Karpas-422 (cell line): ENCODE results near the gene ELAVL1. TPM values are rescaled to one million over a fixed set of nuclear protein-coding genes. Genes with fewer than 3 reads are reported as not detected.
A peak's percentile ranks its signal among the peaks of the same experiment; 100 is the strongest.

Experiments used
- DNase-seq: peaks from one replicate; pipeline ENCODE4 v3.0.0-alpha.2; 2015
- H2AFZ ChIP-seq: fragments of 200-600 bp; sonication (generic); 2 replicates; pipeline ENCODE4 v1.6.1; 2014; ENCODE audit warnings: antibody characterized with exemption, low read length, mixed read lengths
- H3K27ac ChIP-seq: fragments of 200-600 bp; sonication (generic); 2 replicates; pipeline ENCODE4 v1.5.1; 2014; ENCODE audit warnings: mild to moderate bottlenecking, low read length, moderate library complexity
- H3K27me3 ChIP-seq: fragments of 200-600 bp; sonication (generic); 2 replicates; pipeline ENCODE4 v1.6.1; 2014; ENCODE audit warnings: low read length, mixed read lengths
- H3K36me3 ChIP-seq: fragments of 200-600 bp; sonication (generic); 2 replicates; pipeline ENCODE4 v1.6.1; 2014; ENCODE audit warnings: low read length, mixed read lengths; ENCODE audit not compliant: insufficient read depth
- H3K4me1 ChIP-seq: fragments of 200-600 bp; sonication (generic); 2 replicates; pipeline ENCODE4 v1.6.1; 2014; ENCODE audit warnings: mild to moderate bottlenecking, low read length, mixed read lengths
- H3K4me2 ChIP-seq: fragments of 200-600 bp; sonication (generic); 2 replicates; pipeline ENCODE4 v1.6.1; 2014; ENCODE audit warnings: low read length, low read depth, mild to moderate bottlenecking; ENCODE audit not compliant: poor library complexity, severe bottlenecking
- H3K4me3 ChIP-seq: fragments of 200-600 bp; sonication (generic); 2 replicates; pipeline ENCODE4 v1.5.1; 2014; ENCODE audit warnings: mild to moderate bottlenecking, antibody characterized with exemption, low read length, mixed read lengths
- H3K79me2 ChIP-seq: fragments of 200-600 bp; sonication (generic); 2 replicates; pipeline ENCODE4 v1.6.1; 2014; ENCODE audit warnings: mild to moderate bottlenecking, low read length, mixed read lengths
- H3K9ac ChIP-seq: fragments of 200-600 bp; sonication (generic); 2 replicates; pipeline ENCODE4 v1.6.0; 2014; ENCODE audit warnings: low read length
- H3K9me2 ChIP-seq: fragments of 200-600 bp; sonication (generic), shearing (Covaris generic); replicated peaks from 2 replicates; pipeline ENCODE4 v1.6.0; 2014; ENCODE audit warnings: mild to moderate bottlenecking, low read length, moderate library complexity; ENCODE audit not compliant: insufficient read depth
- H3K9me3 ChIP-seq: fragments of 300-700, 200-600 bp; sonication (generic); 2 replicates; pipeline ENCODE4 v1.6.1; 2014; ENCODE audit warnings: low read length, mixed read lengths
- H4K20me1 ChIP-seq: fragments of 200-600 bp; sonication (generic); 2 replicates; pipeline ENCODE4 v1.6.1; 2014; ENCODE audit warnings: mild to moderate bottlenecking, antibody characterized with exemption, low read length, low read depth; ENCODE audit not compliant: insufficient read depth
- total RNA-seq: library from RNA; depleted of rRNA; stranded (reverse); fragments of >200 nt; shearing (Covaris generic); gene quantifications from 2 replicates; pipeline ENCODE4 v1.2.3, GENCODE V29; 2014; ENCODE audit warnings: low replicate concordance

Gene ELAVL1
- total RNA-seq, 1 experiment from 2014 or later = 50.0 TPM

DNA sequence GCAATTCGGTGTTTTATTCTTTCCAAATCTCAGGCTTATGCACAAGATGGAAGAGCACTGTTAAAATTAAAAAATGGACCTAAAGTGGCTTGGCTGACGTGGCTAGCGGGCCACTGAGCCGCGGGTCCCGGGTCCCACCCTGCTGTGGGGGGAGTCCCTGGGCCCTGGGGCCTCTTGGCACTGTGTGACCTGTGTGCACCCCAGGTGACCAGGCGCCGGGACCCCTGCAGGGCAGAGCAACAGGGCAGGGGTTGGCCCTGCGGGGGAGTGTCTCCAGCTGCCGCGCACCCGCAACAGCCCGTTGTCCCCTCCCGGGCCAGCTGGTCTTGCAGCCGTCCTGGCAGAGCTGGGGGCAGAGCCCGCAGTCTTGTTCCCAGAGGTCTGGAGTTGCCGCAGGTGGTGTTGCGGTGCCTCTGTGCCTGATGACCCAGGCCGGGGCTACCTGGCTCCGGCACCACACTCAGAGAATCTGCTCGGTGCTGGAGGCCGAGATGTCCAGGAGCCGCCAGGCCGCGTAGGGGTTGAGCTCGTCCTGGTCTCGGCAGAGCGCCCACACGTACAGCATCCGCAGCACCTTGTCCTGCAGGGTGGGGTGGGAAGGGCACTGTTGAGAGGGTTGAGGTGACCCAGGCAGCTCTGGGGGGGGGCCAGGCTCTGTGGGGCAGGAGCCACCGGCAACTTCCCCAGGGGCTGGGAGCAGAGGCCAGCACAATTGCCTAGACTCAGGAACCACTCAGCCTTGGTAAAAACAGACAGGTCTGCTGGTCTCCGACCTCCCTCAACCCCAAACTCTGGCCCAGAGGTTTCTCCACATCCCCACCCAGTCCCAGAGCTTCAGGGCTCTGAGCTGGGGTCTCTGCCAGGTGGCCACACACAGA, 78.5 kb downstream of the ELAVL1 start:
- H3K9me2 ChIP-seq = no peaks in the 10 kb centered on the region
- H3K4me1 ChIP-seq = peaks cover 24% of the 10 kb centered on the region
- H2AFZ ChIP-seq = no peak overlapping the region
- H4K20me1 ChIP-seq = peaks cover 32% of the 10 kb centered on the region
- H3K9me3 ChIP-seq = no peaks in the 10 kb centered on the region
- H3K79me2 ChIP-seq = no peaks in the 10 kb centered on the region
- H3K4me2 ChIP-seq = no peak overlapping the region
- no peak overlapping the region for H3K4me3 ChIP-seq
- H3K27ac ChIP-seq = no peak overlapping the region
- H3K27me3 ChIP-seq = no peaks in the 10 kb centered on the region
- no peak for DNase-seq
- H3K9ac ChIP-seq = no peak overlapping the region
- H3K36me3 ChIP-seq = 0 out of 2 replicates have a peak, but pooled peaks cover 4% of the 10 kb centered on the region

DNA sequence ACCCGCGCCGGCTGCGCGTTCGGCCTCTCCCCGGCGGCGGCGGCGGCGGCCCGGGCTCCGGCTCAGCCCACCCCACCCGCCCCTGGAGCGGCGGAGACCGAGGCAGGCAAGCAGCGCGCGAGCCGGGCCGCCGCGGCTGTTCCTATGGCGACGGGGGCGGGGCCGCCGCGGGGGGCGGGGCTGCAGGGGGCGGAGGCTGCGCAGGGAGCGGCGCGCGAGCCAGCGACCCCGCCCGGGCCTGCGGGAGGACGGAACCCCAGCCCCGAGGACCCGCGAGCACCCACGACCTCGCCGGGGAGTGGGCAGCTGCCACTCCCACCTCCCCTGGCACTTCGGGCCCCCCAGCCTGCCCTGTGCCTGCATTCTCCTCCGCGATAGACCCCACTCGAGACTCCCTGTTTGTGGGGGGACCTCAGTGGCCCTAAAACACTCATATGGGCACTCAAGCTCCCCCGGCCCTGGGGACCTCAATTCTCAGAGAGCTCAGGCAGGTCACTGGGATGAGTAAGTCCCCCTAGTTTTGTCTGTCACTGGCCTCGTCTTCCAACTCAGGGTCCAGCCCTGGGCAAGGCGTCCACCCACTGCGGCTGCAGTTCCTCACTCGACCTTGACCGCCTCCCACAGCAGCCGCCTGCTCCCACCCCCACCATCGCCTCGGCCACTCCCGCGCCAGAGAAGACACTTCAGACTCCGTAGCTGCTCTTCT, 79.3 kb downstream of the ELAVL1 start, which contains the start of gene CTXN1:
CTXN1 (minus strand) TSS at position 115 of the 706 bp plus-strand sequence. CDS start 597 bp downstream, outside the sequence.
- Histone ChIP-seq H3K9me3 (no peaks in the 10 kb centered on the region), H3K36me3 (0 out of 2 replicates have a peak, but pooled peaks cover 4% of the 10 kb centered on the region), H3K4me3 (no peak within 1 kb of the TSS), H3K27ac (no peak within 1 kb of the TSS), H3K79me2 (no peaks in the 10 kb centered on the region), H3K9me2 (no peaks in the 10 kb centered on the region), H3K4me1 (peaks cover 31% of the 10 kb centered on the region), H4K20me1 (peaks cover 40% of the 10 kb centered on the region), H3K4me2 (peak within 1 kb of the TSS; percentile 38), H3K9ac (no peak within 1 kb of the TSS), H2AFZ (no peak within 1 kb of the TSS), H3K27me3 (no peaks in the 10 kb centered on the region)
- DNase-seq = peak; percentile 87

DNA sequence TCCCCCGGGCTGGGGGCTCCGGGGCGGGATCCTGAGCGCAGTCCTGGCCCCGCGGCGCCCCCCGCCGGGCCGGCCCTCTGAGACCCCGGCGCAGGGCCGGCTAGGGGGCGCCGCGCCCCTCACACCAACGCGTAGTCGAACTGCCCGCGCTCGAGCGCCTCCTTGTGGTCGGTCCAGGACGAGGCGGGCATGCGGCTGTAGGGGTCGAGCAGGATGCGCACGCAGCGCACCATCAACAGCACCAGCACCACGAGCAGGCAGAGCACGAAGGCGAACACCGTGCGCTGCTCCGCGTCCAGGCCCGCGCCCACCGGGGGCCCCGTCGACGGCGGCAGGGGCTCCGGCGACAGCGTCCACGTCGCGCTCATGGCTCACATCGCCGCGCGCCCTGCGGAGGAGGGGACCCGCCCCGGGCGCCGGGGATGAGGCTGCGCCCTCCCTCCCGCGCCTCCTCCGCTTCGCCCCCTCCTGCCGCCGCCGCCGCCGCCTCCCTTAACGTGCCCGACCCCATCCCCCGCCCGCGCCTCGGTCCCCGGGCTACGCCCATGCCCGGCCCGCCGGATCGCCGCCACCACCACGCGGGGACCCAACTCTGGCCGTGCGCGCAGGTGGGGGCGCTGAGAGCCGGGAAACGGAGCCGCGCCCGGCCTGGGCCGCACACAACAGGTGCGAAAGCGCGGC, 80.1 kb downstream of the ELAVL1 start:
- H3K9me2 ChIP-seq = no peaks in the 10 kb centered on the region
- no peaks in the 10 kb centered on the region for H3K27me3 ChIP-seq
- DNase-seq = peak; percentile 94
- H3K9ac ChIP-seq = no peak overlapping the region
- H3K79me2 ChIP-seq = no peaks in the 10 kb centered on the region
- H3K36me3 ChIP-seq = 0 out of 2 replicates have a peak, but pooled peaks cover 4% of the 10 kb centered on the region
- H2AFZ ChIP-seq = no peak overlapping the region
- no peak overlapping the region for H3K4me3 ChIP-seq
- peaks cover 41% of the 10 kb centered on the region for H4K20me1 ChIP-seq
- H3K4me1 ChIP-seq = peaks cover 35% of the 10 kb centered on the region
- H3K4me2 ChIP-seq = no peak overlapping the region
- no peaks in the 10 kb centered on the region for H3K9me3 ChIP-seq
- no peak overlapping the region for H3K27ac ChIP-seq

DNA sequence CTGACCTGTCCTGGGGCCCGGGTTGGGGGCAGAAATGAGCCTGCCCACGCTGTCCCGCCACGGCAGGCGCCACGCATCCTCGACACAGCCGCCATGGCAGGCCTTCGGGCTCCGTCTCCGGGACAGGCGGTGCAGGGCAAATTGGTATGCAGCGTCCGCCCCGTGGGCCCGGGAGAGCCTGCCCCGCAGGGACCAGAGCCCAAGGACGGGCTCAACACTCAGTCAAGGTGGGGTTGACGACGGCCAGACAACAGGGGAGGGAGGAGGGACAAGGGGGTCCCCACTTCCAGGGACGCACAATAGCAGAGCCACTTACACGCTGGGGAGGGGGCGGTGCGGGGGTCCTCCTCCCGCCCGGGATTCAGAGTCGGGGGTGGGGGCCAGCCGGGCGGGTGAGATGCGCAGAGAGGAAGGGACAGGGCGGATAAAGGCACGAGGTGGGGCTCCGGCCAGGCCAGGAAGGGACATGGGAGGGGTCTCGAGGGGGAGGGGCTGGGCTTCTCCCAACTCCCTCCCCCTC, 80.7 kb downstream of the ELAVL1 start:
- H3K9ac ChIP-seq = no peak overlapping the region
- H4K20me1 ChIP-seq = peaks cover 40% of the 10 kb centered on the region
- H3K4me1 ChIP-seq = peaks cover 38% of the 10 kb centered on the region
- H3K36me3 ChIP-seq = 0 out of 2 replicates have a peak, but pooled peaks cover 4% of the 10 kb centered on the region
- H3K9me3 ChIP-seq = no peaks in the 10 kb centered on the region
- no peak overlapping the region for H2AFZ ChIP-seq
- no peak overlapping the region for H3K4me3 ChIP-seq
- no peak overlapping the region for H3K27ac ChIP-seq
- H3K4me2 ChIP-seq = no peak overlapping the region
- H3K27me3 ChIP-seq = no peaks in the 10 kb centered on the region
- no peaks in the 10 kb centered on the region for H3K79me2 ChIP-seq
- H3K9me2 ChIP-seq = no peaks in the 10 kb centered on the region
- DNase-seq = no peak

DNA sequence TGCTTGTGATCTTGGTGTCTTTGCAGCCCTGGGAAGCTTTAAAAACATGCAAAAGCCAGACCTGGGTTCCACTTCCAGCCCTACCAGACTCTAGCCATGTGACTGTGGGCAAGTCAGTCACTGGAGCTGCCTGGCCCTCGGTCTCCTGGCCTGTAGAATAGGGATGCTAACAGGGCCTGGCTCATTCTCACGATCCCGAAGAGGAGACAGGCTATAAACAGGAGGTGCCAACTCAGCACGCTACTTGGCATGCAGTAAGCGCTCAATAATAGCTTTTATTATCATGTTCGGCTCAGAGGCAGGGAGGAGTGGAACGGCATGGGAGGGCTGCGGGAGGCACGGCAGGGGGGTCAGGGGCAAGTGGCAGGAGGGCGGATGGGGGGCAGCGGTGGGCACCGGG, 81.2 kb downstream of the ELAVL1 start:
- 0 out of 2 replicates have a peak, but pooled peaks cover 4% of the 10 kb centered on the region for H3K36me3 ChIP-seq
- H3K9me3 ChIP-seq = no peaks in the 10 kb centered on the region
- H3K4me2 ChIP-seq = peak overlapping the region; percentile 52
- no peak overlapping the region for H3K27ac ChIP-seq
- no peak for DNase-seq
- H3K79me2 ChIP-seq = no peaks in the 10 kb centered on the region
- no peak overlapping the region for H3K4me3 ChIP-seq
- H3K9me2 ChIP-seq = no peaks in the 10 kb centered on the region
- H2AFZ ChIP-seq = no peak overlapping the region
- H3K4me1 ChIP-seq = peaks cover 41% of the 10 kb centered on the region
- H3K27me3 ChIP-seq = no peaks in the 10 kb centered on the region
- peaks cover 40% of the 10 kb centered on the region for H4K20me1 ChIP-seq
- peak overlapping the region; percentile 52 for H3K9ac ChIP-seq

DNA sequence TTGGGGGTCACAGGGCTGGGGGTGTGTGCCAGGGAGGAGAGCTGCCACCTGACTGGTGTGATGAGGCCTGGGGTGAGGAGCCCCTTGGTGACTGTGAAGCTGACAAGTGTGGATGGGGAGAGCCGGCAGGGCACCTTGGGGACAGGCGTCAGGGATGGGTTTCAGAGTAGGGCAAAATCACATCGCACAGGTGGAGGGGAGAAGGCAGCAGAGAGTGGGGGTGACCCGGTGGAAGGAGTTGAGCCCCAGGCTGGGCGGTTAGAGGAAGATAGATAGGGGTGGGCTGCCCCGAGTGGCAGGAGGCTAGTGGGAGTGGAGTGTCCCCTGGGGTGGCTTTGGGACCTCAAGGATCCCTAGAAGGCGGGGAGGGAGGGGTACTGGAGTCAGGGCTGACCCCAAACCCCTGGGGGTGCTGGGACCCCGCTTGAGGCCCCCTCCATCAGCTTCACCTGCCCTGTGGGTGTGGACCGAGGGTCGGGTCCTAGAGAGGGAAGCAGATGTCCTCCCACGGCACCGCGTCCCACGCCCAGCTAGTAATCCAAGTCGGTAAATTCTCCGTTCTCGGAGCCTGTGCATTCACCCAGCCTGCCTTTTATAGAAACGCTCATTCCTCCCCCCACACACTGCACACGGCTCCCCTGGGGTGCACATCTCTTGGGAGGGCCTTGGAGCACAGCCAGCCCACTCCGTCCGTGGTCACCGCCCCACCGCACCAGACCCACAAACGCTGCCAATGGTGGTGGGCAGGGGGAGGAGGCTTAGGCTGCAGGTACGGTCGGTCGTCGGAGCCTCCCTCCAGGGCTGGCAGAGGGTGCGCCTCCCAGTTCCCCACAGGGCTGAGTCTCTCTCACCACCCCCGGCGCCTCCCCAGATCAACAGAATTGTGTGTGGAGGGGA, 81.9 kb downstream of the ELAVL1 start:
- H3K9ac ChIP-seq = peak overlapping the region; percentile 52
- H3K4me1 ChIP-seq = peaks cover 41% of the 10 kb centered on the region
- peak; percentile 72 for DNase-seq
- H3K9me2 ChIP-seq = no peaks in the 10 kb centered on the region
- H3K36me3 ChIP-seq = 0 out of 2 replicates have a peak, but pooled peaks cover 4% of the 10 kb centered on the region
- H3K27ac ChIP-seq = no peak overlapping the region
- no peaks in the 10 kb centered on the region for H3K9me3 ChIP-seq
- H2AFZ ChIP-seq = no peak overlapping the region
- peak overlapping the region; percentile 1; the same call in 1 of the 2 replicates for H3K4me3 ChIP-seq
- H3K79me2 ChIP-seq = no peaks in the 10 kb centered on the region
- no peaks in the 10 kb centered on the region for H3K27me3 ChIP-seq
- peak overlapping the region; percentile 52 for H3K4me2 ChIP-seq
- H4K20me1 ChIP-seq = peaks cover 36% of the 10 kb centered on the region; the same call in 1 of the 2 replicates

DNA sequence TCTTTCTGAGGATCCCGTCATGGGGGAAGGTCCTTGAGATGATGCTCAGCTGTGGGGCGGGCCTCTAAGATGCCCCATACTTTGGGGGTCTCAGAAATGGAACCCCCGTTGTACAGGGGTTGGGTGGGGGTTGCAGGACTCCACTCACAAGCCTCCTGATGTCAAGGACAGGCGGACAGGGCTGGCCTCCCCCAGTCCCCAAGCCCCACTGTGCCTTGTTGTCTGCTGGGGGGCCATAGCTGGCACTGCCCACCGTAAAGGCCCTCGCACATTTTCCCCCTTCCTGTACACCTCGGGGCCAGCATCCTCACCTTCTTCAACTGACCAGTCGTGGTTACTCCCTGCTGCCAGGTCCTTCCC, 82.6 kb downstream of the ELAVL1 start:
- Histone ChIP-seq H2AFZ (no peak overlapping the region), H3K9ac (peak overlapping the region; percentile 52; the same call in 1 of the 2 replicates), H3K79me2 (no peaks in the 10 kb centered on the region), H3K4me1 (peaks cover 42% of the 10 kb centered on the region), H3K4me3 (no peak overlapping the region), H3K4me2 (peak overlapping the region; percentile 52), H3K9me3 (no peaks in the 10 kb centered on the region), H3K27me3 (no peaks in the 10 kb centered on the region), H4K20me1 (peaks cover 36% of the 10 kb centered on the region; the same call in 1 of the 2 replicates), H3K36me3 (0 out of 2 replicates have a peak, but pooled peaks cover 4% of the 10 kb centered on the region), H3K9me2 (no peaks in the 10 kb centered on the region), H3K27ac (no peak overlapping the region)
- DNase-seq = no peak
